SK-N-SH treated with all-trans-retinoic acid at 6 μM for 48 hours (cell line): ENCODE data around the gene SLC33A1.
"Not testable (repeated sequence)": the region's sequence is repeated elsewhere in the genome, so short reads cannot be mapped to it uniquely, and the experiment has no call there.

Experiments used
- ATAC-seq: fragments of 200-7000 bp; cut with Tn5 transposase; 3 replicates; pipeline ENCODE4 v1.9.1; 2020; ENCODE audit warnings: mild to moderate bottlenecking, moderate library complexity
- ARNTL ChIP-seq: fragments of 450-650 bp; formaldehyde crosslinking; IDR thresholded peaks from 2 replicates; pipeline ENCODE4 v1.5.0; 2020; ENCODE audit warnings: low read depth, mild to moderate bottlenecking, moderate library complexity, borderline replicate concordance
- BACH2 ChIP-seq: fragments of 250-450 bp; sonication (Bioruptor Pico); IDR thresholded peaks from 2 replicates; pipeline ENCODE4 v1.9.0; 2021; ENCODE audit warnings: mild to moderate bottlenecking, borderline replicate concordance
- CSDC2 ChIP-seq: fragments of 250-450 bp; sonication (Bioruptor Pico); IDR thresholded peaks from 2 replicates; pipeline ENCODE4 v1.5.0; 2020; ENCODE audit warnings: mild to moderate bottlenecking, moderate library complexity
- ESRRG ChIP-seq: fragments of 250-450 bp; sonication (Bioruptor Pico); IDR thresholded peaks from 2 replicates; pipeline ENCODE4 v1.6.1; 2021; ENCODE audit warnings: mild to moderate bottlenecking
- GLIS3 ChIP-seq: fragments of 250-450 bp; sonication (Bioruptor Pico); IDR thresholded peaks from 2 replicates; pipeline ENCODE4 v1.5.0; 2020; ENCODE audit warnings: mild to moderate bottlenecking, moderate library complexity
- OSR1 ChIP-seq: fragments of 250-450 bp; sonication (Bioruptor Pico); IDR thresholded peaks from 2 replicates; pipeline ENCODE4 v1.8.0; 2022; ENCODE audit warnings: moderate library complexity, mild to moderate bottlenecking, inconsistent platforms
- PPARA ChIP-seq: fragments of 250-450 bp; sonication (Bioruptor Pico); IDR thresholded peaks from 2 replicates; pipeline ENCODE4 v1.5.0; 2020; ENCODE audit warnings: mild to moderate bottlenecking, borderline replicate concordance
- RARB ChIP-seq: fragments of 250-450 bp; sonication (Bioruptor Pico); IDR thresholded peaks from 2 replicates; pipeline ENCODE4 v1.8.0; 2021; ENCODE audit warnings: mild to moderate bottlenecking, moderate library complexity
- SNAI2 ChIP-seq: fragments of 250-450 bp; sonication (Bioruptor Pico); IDR thresholded peaks from 2 replicates; pipeline ENCODE4 v1.5.0; 2020; ENCODE audit warnings: mild to moderate bottlenecking, moderate library complexity
- TCF4 ChIP-seq: fragments of 250-450 bp; sonication (Bioruptor Pico); IDR thresholded peaks from 2 replicates; pipeline ENCODE4 v1.8.0; 2021; ENCODE audit warnings: mild to moderate bottlenecking, moderate library complexity, borderline replicate concordance
- TOX ChIP-seq: fragments of 250-450 bp; sonication (Bioruptor Pico); IDR thresholded peaks from 2 replicates; pipeline ENCODE4 v1.8.0; 2021; ENCODE audit warnings: mild to moderate bottlenecking, moderate library complexity, borderline replicate concordance
- ZC3H10 ChIP-seq: fragments of 250-450 bp; sonication (Bioruptor Pico); IDR thresholded peaks from 2 replicates; pipeline ENCODE4 v1.5.1; 2021; ENCODE audit warnings: mild to moderate bottlenecking, moderate library complexity
- ZFP3 ChIP-seq: fragments of 250-450 bp; sonication (Bioruptor Pico); IDR thresholded peaks from 2 replicates; pipeline ENCODE4 v1.5.0; 2020; ENCODE audit warnings: mild to moderate bottlenecking, moderate library complexity
- ZFP30 ChIP-seq: fragments of 450-650 bp; formaldehyde crosslinking; IDR thresholded peaks from 2 replicates; pipeline ENCODE4 v1.5.0; 2022; ENCODE audit warnings: mild to moderate bottlenecking, moderate library complexity
- ZNF565 ChIP-seq: fragments of 450-650 bp; formaldehyde crosslinking; conservative IDR thresholded peaks from 2 replicates; pipeline ENCODE4 v1.5.0; 2020; ENCODE audit warnings: low read depth, mild to moderate bottlenecking, moderate library complexity
- ZNF70 ChIP-seq: fragments of 450-650 bp; formaldehyde crosslinking; IDR thresholded peaks from 2 replicates; pipeline ENCODE4 v1.5.0; 2020; ENCODE audit warnings: mild to moderate bottlenecking, moderate library complexity
- ZNF8 ChIP-seq: fragments of 450-650 bp; formaldehyde crosslinking; IDR thresholded peaks from 2 replicates; pipeline ENCODE4 v1.5.0; 2020; ENCODE audit warnings: mild to moderate bottlenecking, moderate library complexity
- TF ChIP-seq, protein P1 (sequence below): fragments of 250-450 bp; sonication (Bioruptor Pico); IDR thresholded peaks from 2 replicates; pipeline ENCODE4 v1.5.0; 2020; ENCODE audit warnings: mild to moderate bottlenecking, moderate library complexity
- TF ChIP-seq, protein P2 (sequence below): fragments of 250-450 bp; sonication (Bioruptor Pico); IDR thresholded peaks from 2 replicates; pipeline ENCODE4 v1.8.0; 2020; ENCODE audit warnings: mild to moderate bottlenecking, moderate library complexity, borderline replicate concordance
- TF ChIP-seq, protein P3 (sequence below): fragments of 250-450 bp; sonication (Bioruptor Pico); IDR thresholded peaks from 2 replicates; pipeline ENCODE4 v1.8.0; 2021; ENCODE audit warnings: low read depth, mild to moderate bottlenecking, moderate library complexity, borderline replicate concordance
- TF ChIP-seq, protein P4 (sequence below): fragments of 250-450 bp; sonication (Bioruptor Pico); IDR thresholded peaks from 2 replicates; pipeline ENCODE4 v1.5.1; 2021; ENCODE audit warnings: mild to moderate bottlenecking, moderate library complexity
- TF ChIP-seq, protein P5 (sequence below): fragments of 250-450 bp; sonication (Bioruptor Pico); IDR thresholded peaks from 2 replicates; pipeline ENCODE4 v1.5.1; 2020; ENCODE audit warnings: low read depth, mild to moderate bottlenecking, moderate library complexity

The SLC33A1 gene

DNA sequence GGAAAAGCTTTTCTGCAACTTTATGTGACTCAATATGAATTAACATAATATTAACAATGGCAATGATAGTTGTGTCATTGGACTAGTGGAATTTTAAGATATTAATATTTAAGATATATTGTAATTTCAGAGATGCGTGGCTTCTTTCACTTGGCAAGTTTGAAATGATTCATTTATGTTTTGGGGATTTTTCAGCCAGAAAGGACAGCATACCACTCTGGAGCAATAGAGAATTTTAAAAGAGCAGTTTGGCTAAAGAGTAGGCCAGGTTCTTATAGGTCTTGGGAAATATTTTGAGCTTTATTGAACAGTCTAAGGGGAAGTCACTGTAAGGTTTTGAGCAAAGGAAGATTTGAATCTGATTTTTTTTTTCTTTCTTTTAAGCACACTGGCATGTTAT, 32.7 kb upstream of the SLC33A1 start:
- ATAC-seq, result no peak
- TF ChIP-seq ZNF70 (CRISPR knock-in tag) (no peak), ZFP30 (CRISPR knock-in tag) (no peak), RARB (CRISPR knock-in tag) (no peak), ZNF8 (no peak), GLIS3 (CRISPR knock-in tag) (no peak), SNAI2 (CRISPR knock-in tag) (no peak), ZC3H10 (CRISPR knock-in tag) (no peak), TOX (no peak), ESRRG (CRISPR knock-in tag) (no peak)
- TF ChIP-seq, protein P1, sequence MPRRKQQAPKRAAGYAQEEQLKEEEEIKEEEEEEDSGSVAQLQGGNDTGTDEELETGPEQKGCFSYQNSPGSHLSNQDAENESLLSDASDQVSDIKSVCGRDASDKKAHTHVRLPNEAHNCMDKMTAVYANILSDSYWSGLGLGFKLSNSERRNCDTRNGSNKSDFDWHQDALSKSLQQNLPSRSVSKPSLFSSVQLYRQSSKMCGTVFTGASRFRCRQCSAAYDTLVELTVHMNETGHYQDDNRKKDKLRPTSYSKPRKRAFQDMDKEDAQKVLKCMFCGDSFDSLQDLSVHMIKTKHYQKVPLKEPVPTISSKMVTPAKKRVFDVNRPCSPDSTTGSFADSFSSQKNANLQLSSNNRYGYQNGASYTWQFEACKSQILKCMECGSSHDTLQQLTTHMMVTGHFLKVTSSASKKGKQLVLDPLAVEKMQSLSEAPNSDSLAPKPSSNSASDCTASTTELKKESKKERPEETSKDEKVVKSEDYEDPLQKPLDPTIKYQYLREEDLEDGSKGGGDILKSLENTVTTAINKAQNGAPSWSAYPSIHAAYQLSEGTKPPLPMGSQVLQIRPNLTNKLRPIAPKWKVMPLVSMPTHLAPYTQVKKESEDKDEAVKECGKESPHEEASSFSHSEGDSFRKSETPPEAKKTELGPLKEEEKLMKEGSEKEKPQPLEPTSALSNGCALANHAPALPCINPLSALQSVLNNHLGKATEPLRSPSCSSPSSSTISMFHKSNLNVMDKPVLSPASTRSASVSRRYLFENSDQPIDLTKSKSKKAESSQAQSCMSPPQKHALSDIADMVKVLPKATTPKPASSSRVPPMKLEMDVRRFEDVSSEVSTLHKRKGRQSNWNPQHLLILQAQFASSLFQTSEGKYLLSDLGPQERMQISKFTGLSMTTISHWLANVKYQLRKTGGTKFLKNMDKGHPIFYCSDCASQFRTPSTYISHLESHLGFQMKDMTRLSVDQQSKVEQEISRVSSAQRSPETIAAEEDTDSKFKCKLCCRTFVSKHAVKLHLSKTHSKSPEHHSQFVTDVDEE (CRISPR knock-in tag), result no peak
- TF ChIP-seq, protein P2, sequence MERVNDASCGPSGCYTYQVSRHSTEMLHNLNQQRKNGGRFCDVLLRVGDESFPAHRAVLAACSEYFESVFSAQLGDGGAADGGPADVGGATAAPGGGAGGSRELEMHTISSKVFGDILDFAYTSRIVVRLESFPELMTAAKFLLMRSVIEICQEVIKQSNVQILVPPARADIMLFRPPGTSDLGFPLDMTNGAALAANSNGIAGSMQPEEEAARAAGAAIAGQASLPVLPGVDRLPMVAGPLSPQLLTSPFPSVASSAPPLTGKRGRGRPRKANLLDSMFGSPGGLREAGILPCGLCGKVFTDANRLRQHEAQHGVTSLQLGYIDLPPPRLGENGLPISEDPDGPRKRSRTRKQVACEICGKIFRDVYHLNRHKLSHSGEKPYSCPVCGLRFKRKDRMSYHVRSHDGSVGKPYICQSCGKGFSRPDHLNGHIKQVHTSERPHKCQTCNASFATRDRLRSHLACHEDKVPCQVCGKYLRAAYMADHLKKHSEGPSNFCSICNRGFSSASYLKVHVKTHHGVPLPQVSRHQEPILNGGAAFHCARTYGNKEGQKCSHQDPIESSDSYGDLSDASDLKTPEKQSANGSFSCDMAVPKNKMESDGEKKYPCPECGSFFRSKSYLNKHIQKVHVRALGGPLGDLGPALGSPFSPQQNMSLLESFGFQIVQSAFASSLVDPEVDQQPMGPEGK (CRISPR knock-in tag), result no peak
- TF ChIP-seq, protein P3, sequence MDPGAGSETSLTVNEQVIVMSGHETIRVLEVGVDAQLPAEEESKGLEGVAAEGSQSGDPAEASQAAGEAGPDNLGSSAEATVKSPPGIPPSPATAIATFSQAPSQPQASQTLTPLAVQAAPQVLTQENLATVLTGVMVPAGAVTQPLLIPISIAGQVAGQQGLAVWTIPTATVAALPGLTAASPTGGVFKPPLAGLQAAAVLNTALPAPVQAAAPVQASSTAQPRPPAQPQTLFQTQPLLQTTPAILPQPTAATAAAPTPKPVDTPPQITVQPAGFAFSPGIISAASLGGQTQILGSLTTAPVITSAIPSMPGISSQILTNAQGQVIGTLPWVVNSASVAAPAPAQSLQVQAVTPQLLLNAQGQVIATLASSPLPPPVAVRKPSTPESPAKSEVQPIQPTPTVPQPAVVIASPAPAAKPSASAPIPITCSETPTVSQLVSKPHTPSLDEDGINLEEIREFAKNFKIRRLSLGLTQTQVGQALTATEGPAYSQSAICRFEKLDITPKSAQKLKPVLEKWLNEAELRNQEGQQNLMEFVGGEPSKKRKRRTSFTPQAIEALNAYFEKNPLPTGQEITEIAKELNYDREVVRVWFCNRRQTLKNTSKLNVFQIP, result no peak
- TF ChIP-seq, all 23 proteins: peak for 0

DNA sequence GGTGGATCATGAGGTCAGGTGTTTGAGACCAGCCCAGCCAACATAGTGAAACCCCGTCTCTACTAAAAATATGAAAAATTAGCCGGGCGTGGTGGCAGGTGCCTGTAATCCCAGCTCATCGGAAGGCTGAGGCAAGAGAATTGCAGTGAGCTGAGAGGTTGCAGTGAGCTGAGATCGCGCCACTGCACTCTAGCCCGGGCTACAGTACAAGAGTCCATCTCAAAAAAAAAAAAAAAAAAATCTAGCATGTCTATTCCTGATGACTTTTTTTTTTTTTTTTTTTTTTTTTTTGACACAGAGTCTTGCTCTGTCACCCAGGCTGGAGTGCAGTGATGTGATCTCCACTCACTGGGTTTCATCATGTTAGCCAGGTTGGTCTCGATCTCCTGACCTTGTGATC, 32.1 kb upstream of the SLC33A1 start:
- not testable (repeated sequence) for ATAC-seq

DNA sequence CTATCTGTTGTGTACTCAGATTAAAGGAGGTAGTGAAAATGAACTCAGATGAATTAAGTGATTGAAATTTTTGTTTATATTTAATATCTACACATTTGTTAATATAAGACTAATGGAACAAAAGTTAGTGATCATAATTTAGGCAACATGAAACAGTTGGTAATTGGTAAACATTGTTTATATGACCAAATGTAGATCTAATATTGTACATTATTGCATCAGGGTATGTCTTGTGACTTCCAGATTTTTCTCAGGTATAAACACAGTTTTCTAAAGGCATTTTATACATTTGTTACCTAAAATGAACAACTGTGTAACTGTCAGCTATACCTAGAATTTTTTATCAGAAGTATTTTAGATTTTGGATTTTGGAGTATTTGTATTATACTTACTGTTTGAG, 31.1 kb upstream of the SLC33A1 start:
- TF ChIP-seq ZFP30 (CRISPR knock-in tag), result no peak
- TF ChIP-seq, protein P4, sequence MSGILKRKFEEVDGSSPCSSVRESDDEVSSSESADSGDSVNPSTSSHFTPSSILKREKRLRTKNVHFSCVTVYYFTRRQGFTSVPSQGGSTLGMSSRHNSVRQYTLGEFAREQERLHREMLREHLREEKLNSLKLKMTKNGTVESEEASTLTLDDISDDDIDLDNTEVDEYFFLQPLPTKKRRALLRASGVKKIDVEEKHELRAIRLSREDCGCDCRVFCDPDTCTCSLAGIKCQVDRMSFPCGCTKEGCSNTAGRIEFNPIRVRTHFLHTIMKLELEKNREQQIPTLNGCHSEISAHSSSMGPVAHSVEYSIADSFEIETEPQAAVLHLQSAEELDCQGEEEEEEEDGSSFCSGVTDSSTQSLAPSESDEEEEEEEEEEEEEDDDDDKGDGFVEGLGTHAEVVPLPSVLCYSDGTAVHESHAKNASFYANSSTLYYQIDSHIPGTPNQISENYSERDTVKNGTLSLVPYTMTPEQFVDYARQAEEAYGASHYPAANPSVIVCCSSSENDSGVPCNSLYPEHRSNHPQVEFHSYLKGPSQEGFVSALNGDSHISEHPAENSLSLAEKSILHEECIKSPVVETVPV (CRISPR knock-in tag), result no peak
- TF ChIP-seq PPARA (CRISPR knock-in tag), result no peak
- TF ChIP-seq ZC3H10 (CRISPR knock-in tag), result no peak
- TF ChIP-seq BACH2 (CRISPR knock-in tag), result no peak
- no peak for TF ChIP-seq ZFP3 (CRISPR knock-in tag)
- no peak for TF ChIP-seq ZNF70 (CRISPR knock-in tag)
- TF ChIP-seq, protein P1 (CRISPR knock-in tag), result no peak
- no peak for TF ChIP-seq TCF4

DNA sequence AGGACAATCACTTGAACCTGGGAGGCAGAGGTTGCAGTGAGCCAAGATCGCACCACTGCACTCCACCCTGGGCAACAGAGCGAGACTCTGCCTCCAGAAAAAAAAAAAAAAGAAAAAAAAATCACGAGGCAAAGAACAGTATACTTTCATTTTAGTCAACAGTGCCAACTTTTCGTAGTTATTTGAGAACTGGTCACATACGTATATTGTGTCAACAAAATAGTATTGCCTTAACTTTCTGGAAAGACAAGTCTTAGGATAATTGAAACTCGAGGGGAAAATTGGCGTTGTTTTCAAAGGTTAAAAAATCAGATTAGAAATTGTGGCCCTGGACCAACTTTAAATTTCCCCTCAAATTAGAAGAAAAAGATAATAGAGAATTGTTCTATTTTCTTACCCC, 30.1 kb upstream of the SLC33A1 start:
- no peak for ATAC-seq
- no peak for TF ChIP-seq ESRRG (CRISPR knock-in tag)
- TF ChIP-seq, protein P3, result no peak
- no peak for TF ChIP-seq CSDC2 (CRISPR knock-in tag)
- no peak for TF ChIP-seq ARNTL (CRISPR knock-in tag)
- no peak for TF ChIP-seq TCF4
- TF ChIP-seq, protein P5, sequence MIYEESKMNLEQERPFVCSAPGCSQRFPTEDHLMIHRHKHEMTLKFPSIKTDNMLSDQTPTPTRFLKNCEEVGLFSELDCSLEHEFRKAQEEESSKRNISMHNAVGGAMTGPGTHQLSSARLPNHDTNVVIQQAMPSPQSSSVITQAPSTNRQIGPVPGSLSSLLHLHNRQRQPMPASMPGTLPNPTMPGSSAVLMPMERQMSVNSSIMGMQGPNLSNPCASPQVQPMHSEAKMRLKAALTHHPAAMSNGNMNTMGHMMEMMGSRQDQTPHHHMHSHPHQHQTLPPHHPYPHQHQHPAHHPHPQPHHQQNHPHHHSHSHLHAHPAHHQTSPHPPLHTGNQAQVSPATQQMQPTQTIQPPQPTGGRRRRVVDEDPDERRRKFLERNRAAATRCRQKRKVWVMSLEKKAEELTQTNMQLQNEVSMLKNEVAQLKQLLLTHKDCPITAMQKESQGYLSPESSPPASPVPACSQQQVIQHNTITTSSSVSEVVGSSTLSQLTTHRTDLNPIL (CRISPR knock-in tag), result no peak
- TF ChIP-seq ZNF565 (CRISPR knock-in tag), result no peak
- TF ChIP-seq ZFP30 (CRISPR knock-in tag), result no peak
- no peak for TF ChIP-seq OSR1 (CRISPR knock-in tag)
- TF ChIP-seq ZFP3 (CRISPR knock-in tag), result no peak
- no peak for TF ChIP-seq GLIS3 (CRISPR knock-in tag)

More for the DNA sequence above, 31.1 kb upstream of the SLC33A1 start:
- ATAC-seq, result no peak
